OCI-LY7 (cell line): Measurements from ENCODE around the gene UPF2.

ENCODE experiments used
- EZH2phosphoT487 ChIP-seq: fragments of 200-600 bp; sonication (generic); IDR thresholded peaks from 2 replicates; pipeline ENCODE4 v1.6.1; 2018; ENCODE audit warnings: low read depth, borderline replicate concordance, mild to moderate bottlenecking, mixed run types, antibody characterized with exemption, low read length, moderate library complexity, mixed read lengths
- TF ChIP-seq, protein P1 (sequence below): fragments of 200-600 bp; sonication (generic); conservative IDR thresholded peaks from 2 replicates; pipeline ENCODE4 v1.5.1; 2014; ENCODE audit warnings: mild to moderate bottlenecking, antibody characterized with exemption, low read length, moderate library complexity, mixed read lengths

DNA sequence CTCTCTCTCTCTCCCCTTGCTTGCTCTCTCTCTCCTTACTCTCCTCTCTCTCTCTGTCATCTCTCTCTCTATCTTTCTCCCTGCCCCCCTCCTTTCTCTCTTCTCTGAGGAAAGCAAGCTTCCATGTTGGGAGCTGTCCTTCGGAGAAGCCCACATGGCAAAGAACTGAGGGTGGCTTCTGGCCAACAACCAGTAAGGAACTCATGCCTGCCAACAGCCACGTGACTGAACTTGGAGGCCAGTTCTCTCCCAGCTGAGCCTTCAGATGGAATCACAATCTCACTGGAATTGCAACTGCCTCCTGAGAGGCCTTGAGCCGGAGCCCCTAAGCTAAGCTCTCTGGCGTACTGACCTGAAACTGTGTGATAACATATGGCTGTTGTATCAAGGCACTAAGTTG is 14.1 kb upstream of the UPF2 start:
- TF ChIP-seq, protein P1, sequence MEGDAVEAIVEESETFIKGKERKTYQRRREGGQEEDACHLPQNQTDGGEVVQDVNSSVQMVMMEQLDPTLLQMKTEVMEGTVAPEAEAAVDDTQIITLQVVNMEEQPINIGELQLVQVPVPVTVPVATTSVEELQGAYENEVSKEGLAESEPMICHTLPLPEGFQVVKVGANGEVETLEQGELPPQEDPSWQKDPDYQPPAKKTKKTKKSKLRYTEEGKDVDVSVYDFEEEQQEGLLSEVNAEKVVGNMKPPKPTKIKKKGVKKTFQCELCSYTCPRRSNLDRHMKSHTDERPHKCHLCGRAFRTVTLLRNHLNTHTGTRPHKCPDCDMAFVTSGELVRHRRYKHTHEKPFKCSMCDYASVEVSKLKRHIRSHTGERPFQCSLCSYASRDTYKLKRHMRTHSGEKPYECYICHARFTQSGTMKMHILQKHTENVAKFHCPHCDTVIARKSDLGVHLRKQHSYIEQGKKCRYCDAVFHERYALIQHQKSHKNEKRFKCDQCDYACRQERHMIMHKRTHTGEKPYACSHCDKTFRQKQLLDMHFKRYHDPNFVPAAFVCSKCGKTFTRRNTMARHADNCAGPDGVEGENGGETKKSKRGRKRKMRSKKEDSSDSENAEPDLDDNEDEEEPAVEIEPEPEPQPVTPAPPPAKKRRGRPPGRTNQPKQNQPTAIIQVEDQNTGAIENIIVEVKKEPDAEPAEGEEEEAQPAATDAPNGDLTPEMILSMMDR: no peak
- no peak for TF ChIP-seq EZH2phosphoT487
